Fibroblast of lung (primary cell): ENCODE data around the gene RASSF7. TPM values are rescaled to one million over a fixed set of nuclear protein-coding genes. Genes with fewer than 3 reads are reported as not detected.

Experiments
- DNase-seq, 2 donors: peaks; one replicate each; pipeline versions ENCODE4 v3.0.0 to v3.0.0-alpha.2; 2010; ENCODE audit warnings: low read depth in 2 of 2
- H2AFZ ChIP-seq: 2 replicates; pipeline ENCODE4 v1.5.1; 2012; ENCODE audit warnings: low read length, control low read depth, inconsistent platforms
- H3K27ac ChIP-seq: 2 replicates; pipeline ENCODE4 v1.5.1; 2011; ENCODE audit warnings: low read length, control low read depth; ENCODE audit not compliant: insufficient read depth
- H3K27me3 ChIP-seq: 2 replicates; pipeline ENCODE4 v1.5.1; 2011; ENCODE audit warnings: mild to moderate bottlenecking, low read length; ENCODE audit not compliant: control insufficient read depth, insufficient read depth
- H3K36me3 ChIP-seq: 2 replicates; pipeline ENCODE4 v1.5.1; 2011; ENCODE audit warnings: low read length; ENCODE audit not compliant: control insufficient read depth, insufficient read depth
- H3K4me1 ChIP-seq: 2 replicates; pipeline ENCODE4 v1.5.1; 2011; ENCODE audit warnings: low read length; ENCODE audit not compliant: control insufficient read depth, insufficient read depth; ENCODE audit errors: extremely low read depth
- H3K4me2 ChIP-seq: 2 replicates; pipeline ENCODE4 v1.5.1; 2011; ENCODE audit warnings: low read length, control low read depth; ENCODE audit not compliant: insufficient read depth; ENCODE audit errors: extremely low read depth
- H3K4me3 ChIP-seq, 4 experiments: fragments of 200-600 bp in 1 of 4; sonication (generic) in 1 of 4; replicated peaks in 1 of 4; 2 replicates each; pipeline ENCODE4 v1.5.1; 2011 to 2016; ENCODE audit warnings: low read length in 4 of 4, low read depth in 3 of 4, mild to moderate bottlenecking in 3 of 4, control low read depth in 2 of 4, inconsistent platforms in 1 of 4, mixed read lengths in 1 of 4; ENCODE audit not compliant: insufficient read depth in 1 of 4; ENCODE audit errors: control extremely low read depth in 1 of 4
- H3K79me2 ChIP-seq: 2 replicates; pipeline ENCODE4 v1.5.1; 2012; ENCODE audit warnings: mild to moderate bottlenecking, low read length, inconsistent platforms; ENCODE audit not compliant: control insufficient read depth, insufficient read depth
- H3K9ac ChIP-seq: 2 replicates; pipeline ENCODE4 v1.5.1; 2011; ENCODE audit warnings: mild to moderate bottlenecking, low read length, control low read depth; ENCODE audit not compliant: insufficient read depth
- H3K9me3 ChIP-seq: 2 replicates; pipeline ENCODE4 v1.5.1; 2012; ENCODE audit warnings: low read depth, low read length; ENCODE audit not compliant: control insufficient read depth, insufficient read depth
- H4K20me1 ChIP-seq: 2 replicates; pipeline ENCODE4 v1.5.1; 2011; ENCODE audit warnings: low read length; ENCODE audit not compliant: control insufficient read depth, insufficient read depth; ENCODE audit errors: extremely low read depth
- EZH2 ChIP-seq: IDR thresholded peaks from 2 replicates; pipeline ENCODE4 v1.5.1; 2012; ENCODE audit warnings: low read length, control low read depth, mild to moderate bottlenecking; ENCODE audit errors: missing control alignments
- polyA plus RNA-seq, 2 donors: library from polyadenylated mRNA; depleted of rRNA in 1 of 2; stranded (reverse) in 1 of 2; unstranded in 1 of 2; fragments of >200 nt; gene quantifications; 2 replicates each; pipeline ENCODE4 v1.2.1, GENCODE V29; 2011 to 2012; ENCODE audit warnings: missing spikeins in 1 of 2
- total RNA-seq: library from RNA; depleted of rRNA; stranded (reverse); fragments of >200 nt; gene quantifications from 2 replicates; pipeline ENCODE4 v1.2.1, GENCODE V29; 2014
- TF ChIP-seq, protein P1 (sequence below), 2 donors: IDR thresholded peaks in 1 of 2; conservative IDR thresholded peaks in 1 of 2; 1 replicate in 1 of 2; 2 replicates in 1 of 2; pipeline ENCODE4 v1.5.1; 2011 to 2012; ENCODE audit warnings: low read length in 2 of 2, control low read depth in 1 of 2, inconsistent platforms in 1 of 2, low read depth in 1 of 2, mild to moderate bottlenecking in 1 of 2

The RASSF7 gene
- total and polyA plus RNA-seq, 2 donors (not counting 1 experiment from before 2014, with no cell fraction given): 1.6 to 2.8 TPM

DNA sequence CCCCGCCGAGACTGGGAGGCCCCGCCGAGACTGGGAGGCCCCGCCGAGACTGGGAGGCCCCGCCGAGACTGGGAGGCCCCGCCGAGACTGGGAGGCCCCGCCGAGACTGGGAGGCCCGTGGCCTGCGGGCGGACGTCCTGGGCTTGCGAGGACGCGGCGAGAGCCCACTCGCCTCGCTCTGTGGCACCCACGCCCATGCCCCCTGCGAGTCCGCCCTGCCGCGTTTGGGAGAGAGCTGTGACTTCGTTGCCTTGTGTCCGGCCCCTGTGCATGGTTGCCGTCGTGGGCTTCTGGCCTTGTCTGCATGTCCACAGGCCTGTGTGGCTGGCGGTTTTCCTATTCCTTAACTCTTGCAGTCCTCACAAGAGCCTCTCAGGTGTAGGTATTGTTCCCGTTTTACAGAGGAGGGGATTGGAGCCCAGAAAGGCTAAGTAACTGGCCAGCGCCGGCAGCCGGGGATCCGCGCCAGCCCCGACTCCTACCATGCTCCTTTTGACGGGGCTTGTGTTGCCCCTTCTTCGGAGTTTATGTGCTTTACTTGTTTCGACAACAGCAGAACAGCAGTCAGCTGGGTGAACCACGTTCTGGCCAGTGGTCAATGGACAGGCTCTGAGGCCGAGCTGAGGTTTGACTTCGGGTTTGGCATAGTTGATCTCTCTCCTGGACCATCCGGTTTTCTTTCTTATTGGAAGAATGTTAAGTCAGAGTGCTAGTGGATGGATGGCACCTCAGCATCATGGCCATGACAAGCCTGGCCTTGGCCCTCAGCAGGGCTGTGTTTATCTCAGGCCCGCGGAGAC lies 16.2 kb downstream of the RASSF7 start:
- DNase-seq: peak in 1 of 2 donors; percentile 17
- peaks cover 3% of the 10 kb centered on the region for H3K4me1 ChIP-seq
- H3K79me2 ChIP-seq: peaks cover 52% of the 10 kb centered on the region
- peak overlapping the region; percentile 95 for H3K4me2 ChIP-seq
- no peaks in the 10 kb centered on the region for H3K9me3 ChIP-seq
- peak overlapping the region; percentile 98 for H3K9ac ChIP-seq
- no peaks in the 10 kb centered on the region for H3K27me3 ChIP-seq
- peak overlapping the region; percentile 76 to 96 (median 95) for H3K4me3 ChIP-seq
- H3K27ac ChIP-seq: peak overlapping the region; percentile 90
- H2AFZ ChIP-seq: no peak overlapping the region
- no peaks in the 10 kb centered on the region for H4K20me1 ChIP-seq
- TF ChIP-seq, protein P1, sequence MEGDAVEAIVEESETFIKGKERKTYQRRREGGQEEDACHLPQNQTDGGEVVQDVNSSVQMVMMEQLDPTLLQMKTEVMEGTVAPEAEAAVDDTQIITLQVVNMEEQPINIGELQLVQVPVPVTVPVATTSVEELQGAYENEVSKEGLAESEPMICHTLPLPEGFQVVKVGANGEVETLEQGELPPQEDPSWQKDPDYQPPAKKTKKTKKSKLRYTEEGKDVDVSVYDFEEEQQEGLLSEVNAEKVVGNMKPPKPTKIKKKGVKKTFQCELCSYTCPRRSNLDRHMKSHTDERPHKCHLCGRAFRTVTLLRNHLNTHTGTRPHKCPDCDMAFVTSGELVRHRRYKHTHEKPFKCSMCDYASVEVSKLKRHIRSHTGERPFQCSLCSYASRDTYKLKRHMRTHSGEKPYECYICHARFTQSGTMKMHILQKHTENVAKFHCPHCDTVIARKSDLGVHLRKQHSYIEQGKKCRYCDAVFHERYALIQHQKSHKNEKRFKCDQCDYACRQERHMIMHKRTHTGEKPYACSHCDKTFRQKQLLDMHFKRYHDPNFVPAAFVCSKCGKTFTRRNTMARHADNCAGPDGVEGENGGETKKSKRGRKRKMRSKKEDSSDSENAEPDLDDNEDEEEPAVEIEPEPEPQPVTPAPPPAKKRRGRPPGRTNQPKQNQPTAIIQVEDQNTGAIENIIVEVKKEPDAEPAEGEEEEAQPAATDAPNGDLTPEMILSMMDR (conservative IDR thresholded peaks at IDR 0.05 in 1 of 2, IDR thresholded peaks at IDR 0.05 in 1 of 2; ENCODE audit: low read depth in 1 of 2, low read length in 2 of 2): no peak
- TF ChIP-seq EZH2: no peak
- H3K36me3 ChIP-seq: peaks cover 7% of the 10 kb centered on the region

DNA sequence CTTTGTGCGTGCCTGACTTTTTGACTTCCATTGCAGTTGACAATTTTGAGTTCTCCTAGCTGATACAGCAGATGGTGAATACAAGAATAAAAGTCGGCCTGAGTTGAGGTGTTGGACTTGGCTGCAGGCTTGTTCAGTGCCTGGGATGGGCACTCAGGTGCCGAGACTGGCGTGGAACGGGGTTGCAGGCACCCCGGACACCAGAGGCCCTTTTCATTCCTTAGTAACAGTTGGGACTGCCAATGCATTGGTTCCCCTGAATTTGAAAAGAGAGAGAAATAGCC lies 16.8 kb downstream of the RASSF7 start:
- H3K36me3 ChIP-seq: peaks cover 9% of the 10 kb centered on the region
- H3K9me3 ChIP-seq: no peaks in the 10 kb centered on the region
- TF ChIP-seq, protein P1 (conservative IDR thresholded peaks at IDR 0.05 in 1 of 2, IDR thresholded peaks at IDR 0.05 in 1 of 2; ENCODE audit: low read depth in 1 of 2, low read length in 2 of 2): no peak
- no peak for TF ChIP-seq EZH2
- H3K27ac ChIP-seq: peak overlapping the region; percentile 90
- H4K20me1 ChIP-seq: no peaks in the 10 kb centered on the region
- H2AFZ ChIP-seq: no peak overlapping the region
- peak overlapping the region; percentile 76 to 96 (median 95) for H3K4me3 ChIP-seq
- H3K27me3 ChIP-seq: no peaks in the 10 kb centered on the region
- H3K4me2 ChIP-seq: peak overlapping the region; percentile 95
- peak overlapping the region; percentile 98 for H3K9ac ChIP-seq
- DNase-seq: no peak
- H3K4me1 ChIP-seq: peaks cover 3% of the 10 kb centered on the region
- H3K79me2 ChIP-seq: peaks cover 55% of the 10 kb centered on the region

DNA sequence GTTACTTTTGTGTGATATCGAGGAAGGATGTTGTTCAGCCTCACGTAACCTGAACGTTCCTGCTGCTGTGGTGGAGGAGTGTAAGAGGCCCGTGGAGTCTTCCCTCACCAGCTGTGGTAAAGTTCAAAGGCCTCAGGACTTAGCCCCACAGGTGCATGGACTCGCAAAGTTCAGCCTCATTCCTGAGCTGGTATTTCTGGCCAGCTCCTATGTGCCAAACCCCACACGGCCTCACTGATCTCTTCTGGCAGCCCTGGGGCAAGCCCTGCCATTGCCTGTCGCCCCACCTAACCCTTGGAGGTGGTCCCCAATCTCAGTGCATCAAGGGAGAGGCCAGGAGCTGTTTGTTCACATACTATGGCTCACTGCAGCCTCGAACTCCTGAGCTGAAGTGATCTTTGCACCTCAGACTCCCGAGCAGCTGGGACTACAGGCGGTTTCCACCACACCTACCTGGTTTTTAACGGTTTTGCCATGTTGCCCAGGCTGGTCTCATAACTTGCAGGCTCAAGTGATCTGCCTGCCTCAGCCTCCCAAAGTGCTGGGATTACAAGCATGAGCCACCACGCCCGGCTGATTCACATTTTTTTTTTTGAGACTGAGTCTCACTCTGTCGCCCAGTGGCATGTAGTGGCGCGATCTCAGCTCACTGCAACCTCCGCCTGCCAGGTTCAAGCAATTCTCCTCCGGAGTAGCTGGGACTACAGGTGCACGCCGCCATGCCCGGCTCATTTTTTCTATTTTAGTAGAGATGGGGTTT lies 17.7 kb downstream of the RASSF7 start:
- peaks cover 57% of the 10 kb centered on the region for H3K79me2 ChIP-seq
- H3K9ac ChIP-seq: no peak overlapping the region
- H3K36me3 ChIP-seq: peaks cover 10% of the 10 kb centered on the region
- peak overlapping the region; percentile 95 for H3K4me2 ChIP-seq
- peak overlapping the region; percentile 76 to 96 (median 95) for H3K4me3 ChIP-seq
- TF ChIP-seq EZH2: no peak
- TF ChIP-seq, protein P1 (conservative IDR thresholded peaks at IDR 0.05 in 1 of 2, IDR thresholded peaks at IDR 0.05 in 1 of 2; ENCODE audit: low read depth in 1 of 2, low read length in 2 of 2): no peak
- H4K20me1 ChIP-seq: no peaks in the 10 kb centered on the region
- H3K27ac ChIP-seq: no peak overlapping the region
- peaks cover 3% of the 10 kb centered on the region for H3K4me1 ChIP-seq
- no peak for DNase-seq
- no peaks in the 10 kb centered on the region for H3K27me3 ChIP-seq
- no peak overlapping the region for H2AFZ ChIP-seq
- no peaks in the 10 kb centered on the region for H3K9me3 ChIP-seq
